IMR-90 (cell line): ENCODE data around the gene RASGEF1C. TPM values are rescaled to one million over a fixed set of nuclear protein-coding genes. Genes with fewer than 3 reads are reported as not detected.

ENCODE experiments used
- ATAC-seq: fragments of 200-7000 bp; cut with Tn5 transposase; 2 replicates; pipeline ENCODE4 v1.9.1; 2020; ENCODE audit warnings: low read depth, mild to moderate bottlenecking, moderate library complexity
- BruUV-seq: library from RNA; stranded (reverse); fragments of 400-500 nt; replicated peaks from 2 replicates; lab custom pipeline; 2021; lab: Mats Ljungman, UMichigan
- CTCF ChIA-PET: fragments of 300-600 bp; formaldehyde crosslinking; extraction: SDS; loops from one replicate; lab custom pipeline; 2021; ENCODE audit warnings: antibody characterized with exemption; lab: Yijun Ruan, JAX
- POLR2A ChIA-PET: fragments of 300-600 bp; sonication (Branson Sonifier 250); formaldehyde crosslinking; loops from one replicate; lab custom pipeline; 2022; ENCODE audit warnings: antibody characterized with exemption; ENCODE audit not compliant: unreplicated experiment; lab: Charles Lee
- DNase-seq: peaks from one replicate; pipeline ENCODE4 v3.0.0; 2013
- H2AFZ ChIP-seq: replicated peaks from 2 replicates; pipeline ENCODE3; 2013; ENCODE audit warnings: low read length, mild to moderate bottlenecking; ENCODE audit not compliant: poor library complexity
- H2AK5ac ChIP-seq: 2 replicates; pipeline ENCODE4 v1.6.1; 2013; ENCODE audit warnings: low read depth, low read length, inconsistent platforms
- H2AK9ac ChIP-seq: replicated peaks from 2 replicates; pipeline ENCODE3; 2013; ENCODE audit warnings: mild to moderate bottlenecking, low read depth, low read length, moderate library complexity; ENCODE audit not compliant: poor library complexity
- H2BK120ac ChIP-seq: 2 replicates; pipeline ENCODE4 v1.6.1; 2013; ENCODE audit warnings: low read depth, low read length, inconsistent platforms
- H2BK15ac ChIP-seq: 3 replicates; pipeline ENCODE4 v1.6.1; 2013; ENCODE audit warnings: low read depth, low read length, inconsistent platforms
- H2BK20ac ChIP-seq: 2 replicates; pipeline ENCODE4 v1.6.1; 2013; ENCODE audit warnings: low read depth, mild to moderate bottlenecking, inconsistent platforms, low read length, moderate library complexity
- H2BK5ac ChIP-seq: 2 replicates; pipeline ENCODE4 v1.6.1; 2013; ENCODE audit warnings: mild to moderate bottlenecking, low read depth, low read length, inconsistent platforms; ENCODE audit not compliant: poor library complexity, severe bottlenecking
- H3K14ac ChIP-seq: replicated peaks from 2 replicates; pipeline ENCODE4 v1.6.1; 2013; ENCODE audit warnings: low read depth, low read length, inconsistent platforms
- H3K18ac ChIP-seq: 2 replicates; pipeline ENCODE4 v1.6.1; 2013; ENCODE audit warnings: low read depth, low read length, control low read depth
- H3K23ac ChIP-seq: 2 replicates; pipeline ENCODE4 v1.6.1; 2013; ENCODE audit warnings: low read depth, low read length, inconsistent platforms
- H3K27ac ChIP-seq: 2 replicates; pipeline ENCODE4 v1.5.1; 2013; ENCODE audit warnings: mild to moderate bottlenecking, control low read depth, low read length; ENCODE audit not compliant: insufficient read depth
- H3K27me3 ChIP-seq: 2 replicates; pipeline ENCODE4 v1.6.1; 2013; ENCODE audit warnings: low read length; ENCODE audit not compliant: control insufficient read depth, insufficient read depth
- H3K36me3 ChIP-seq: 2 replicates; pipeline ENCODE4 v1.6.1; 2013; ENCODE audit warnings: low read length, mixed read lengths; ENCODE audit not compliant: control insufficient read depth, insufficient read depth
- H3K4ac ChIP-seq: 2 replicates; pipeline ENCODE4 v1.6.1; 2013; ENCODE audit warnings: low read depth, low read length, inconsistent platforms
- H3K4me1 ChIP-seq: 2 replicates; pipeline ENCODE4 v1.6.1; 2013; ENCODE audit warnings: low read length, mixed read lengths; ENCODE audit not compliant: control insufficient read depth, insufficient read depth
- H3K4me2 ChIP-seq: 2 replicates; pipeline ENCODE4 v1.6.1; 2013; ENCODE audit warnings: low read depth, mild to moderate bottlenecking, control low read depth, low read length, moderate library complexity
- H3K4me3 ChIP-seq: 2 replicates; pipeline ENCODE4 v1.5.1; 2013; ENCODE audit warnings: low read depth, mild to moderate bottlenecking, control low read depth, low read length, moderate library complexity; ENCODE audit not compliant: insufficient read depth
- H3K56ac ChIP-seq: 2 replicates; pipeline ENCODE4 v1.6.1; 2013; ENCODE audit warnings: low read length, inconsistent platforms; ENCODE audit not compliant: insufficient read depth; ENCODE audit errors: extremely low read depth
- H3K79me1 ChIP-seq, 2 experiments: 2 replicates each; pipeline ENCODE4 v1.6.1; 2013; ENCODE audit warnings: low read length in 2 of 2, inconsistent platforms in 1 of 2, low read depth in 1 of 2
- H3K9ac ChIP-seq: 2 replicates; pipeline ENCODE4 v1.6.1; 2013; ENCODE audit warnings: low read depth, low read length, control low read depth
- H3K9me1 ChIP-seq: 2 replicates; pipeline ENCODE4 v1.6.1; 2013; ENCODE audit warnings: low read length, inconsistent platforms; ENCODE audit not compliant: insufficient read depth
- H3K9me3 ChIP-seq: 2 replicates; pipeline ENCODE4 v1.6.1; 2013; ENCODE audit warnings: low read length; ENCODE audit not compliant: control insufficient read depth, insufficient read depth
- H4K20me1 ChIP-seq: 2 replicates; pipeline ENCODE4 v1.6.1; 2013; ENCODE audit warnings: low read length, inconsistent platforms; ENCODE audit not compliant: insufficient read depth
- H4K5ac ChIP-seq: 2 replicates; pipeline ENCODE4 v1.6.1; 2013; ENCODE audit warnings: mild to moderate bottlenecking, low read depth, low read length, control low read depth
- H4K8ac ChIP-seq, 2 experiments: 2 replicates each; pipeline ENCODE4 v1.6.1; 2013; ENCODE audit warnings: low read depth in 2 of 2, low read length in 2 of 2, control low read depth in 1 of 2, inconsistent platforms in 1 of 2
- H4K91ac ChIP-seq: 2 replicates; pipeline ENCODE4 v1.6.1; 2013; ENCODE audit warnings: low read depth, low read length, inconsistent platforms; ENCODE audit not compliant: insufficient read depth
- MAFK ChIP-seq: IDR thresholded peaks from 2 replicates; pipeline ENCODE4 v1.6.1; 2012; ENCODE audit warnings: low read depth, low read length, improper control_type of control experiment
- RCOR1 ChIP-seq: IDR thresholded peaks from 2 replicates; pipeline ENCODE4 v1.6.1; 2012; ENCODE audit warnings: mild to moderate bottlenecking, low read length, improper control_type of control experiment; ENCODE audit not compliant: insufficient replicate concordance
- USF2 ChIP-seq: fragments of 150-350 bp; IDR thresholded peaks from 2 replicates; pipeline ENCODE4 v1.6.1; 2017; ENCODE audit warnings: mild to moderate bottlenecking, antibody characterized with exemption, low read length, low read depth
- WGBS, 2 experiments: methylation state at CpG; one replicate each; pipeline versions ENCODE4 v1.1.5 to v1.1.7; 2013; ENCODE audit warnings: missing lambda C conversion rate in 2 of 2; ENCODE audit not compliant: insufficient read length in 1 of 2; ENCODE audit errors: extremely low coverage in 2 of 2; 5-methylcytosine and 5-hydroxymethylcytosine counted together
- dilution Hi-C: fragments of 300-500 bp; cut with HindIII; formaldehyde crosslinking; loops from one replicate; pipeline ENCODE4 v1.14.3; 2018; ENCODE audit warnings: low sequenced_read_pairs; ENCODE audit not compliant: unreplicated experiment
- in situ Hi-C: fragments of 300-500 bp; cut with MboI; formaldehyde crosslinking; loops from 3 replicates; pipeline ENCODE4 v1.14.3; 2019; ENCODE audit warnings: low sequenced_read_pairs, inconsistent platforms, mixed read lengths
- intact Hi-C: fragments of 100-400 bp; cut with micrococcal nuclease; formaldehyde crosslinking; loops from 2 replicates; pipeline ENCODE4 v1.10.0; 2022
- polyA plus RNA-seq, 3 experiments: library from polyadenylated mRNA; depleted of rRNA; stranded (reverse); fragments of >200 nt; gene quantifications; 2 replicates each; pipeline ENCODE4 v1.2.3, GENCODE V29; 2012; ENCODE audit warnings: low replicate concordance in 1 of 3
- total RNA-seq: library from RNA; depleted of rRNA; stranded (reverse); fragments of >200 nt; gene quantifications from 2 replicates; pipeline ENCODE4 v1.2.3, GENCODE V29; 2012

RASGEF1C gene
- total and polyA plus RNA-seq, 2 of the 4 experiments (the other 2 are of a cell fraction), result not detected

DNA sequence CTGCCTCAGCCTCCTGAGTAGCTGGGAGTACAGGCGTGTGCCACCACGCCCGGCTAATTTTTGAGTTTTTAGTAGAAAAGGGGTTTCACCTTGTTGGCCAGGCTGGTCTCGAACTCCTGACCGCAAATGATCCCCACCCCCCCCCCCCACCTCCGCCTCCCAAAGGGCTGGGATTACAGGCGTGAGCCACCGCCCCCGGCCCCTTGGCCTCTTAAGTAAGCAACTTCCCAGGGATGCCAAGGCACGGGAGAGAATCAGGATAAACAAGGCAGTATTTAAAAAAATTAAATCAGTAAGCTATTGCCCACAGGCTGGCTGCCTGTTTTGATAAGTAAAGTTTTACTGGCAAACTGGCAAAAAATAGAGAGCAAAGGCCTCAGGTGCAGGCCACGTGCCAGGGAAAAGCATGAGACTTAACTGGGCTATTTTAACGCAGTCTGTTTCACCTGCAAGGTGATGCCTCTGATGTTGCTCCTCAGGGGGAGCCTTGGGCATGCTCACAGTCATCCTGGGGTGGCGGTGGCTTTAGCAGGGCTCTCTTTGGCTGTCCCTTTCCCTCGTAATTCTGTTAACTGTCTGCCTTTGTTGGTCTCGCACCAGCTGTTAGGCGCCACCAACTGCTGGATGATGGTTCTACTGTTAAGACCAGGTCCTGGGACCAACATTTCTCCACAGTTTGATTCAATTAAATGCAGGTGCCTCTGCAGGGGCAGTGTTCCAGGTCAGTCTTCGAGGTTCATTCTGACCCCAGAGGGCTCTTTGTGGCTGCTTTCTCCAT is 118.1 kb downstream of the RASGEF1C start:
- ChIA-PET CTCF (interaction anchor here (1.0 kb wide), 1 partner anchor 74 kb away, joined by 5 read pairs; no protein-coding TSS in a partner anchor), POLR2A (no interaction called here)
- Histone ChIP-seq H3K14ac (no peak overlapping the region), H2AK9ac (no peak overlapping the region), H3K18ac (no peak overlapping the region), H3K9me3 (no peaks in the 10 kb centered on the region), H3K9me1 (no peaks in the 10 kb centered on the region), H3K27me3 (peaks cover 2% of the 10 kb centered on the region; the same call in 1 of the 2 replicates), H2AFZ (peak overlapping the region; percentile 54), H3K4me1 (no peaks in the 10 kb centered on the region; the same call in 1 of the 2 replicates), H3K36me3 (no peaks in the 10 kb centered on the region), H2BK15ac (no peak overlapping the region), H3K56ac (no peak overlapping the region), H3K4me3 (peak overlapping the region; percentile 50; the same call in 1 of the 2 replicates), H3K27ac (no peak overlapping the region), H4K20me1 (no peaks in the 10 kb centered on the region), H3K23ac (no peak overlapping the region), H2BK20ac (no peak overlapping the region), H3K9ac (no peak overlapping the region), H4K8ac (0 out of 4 replicates have a peak overlapping the region, but pooled peaks of 1 of the 2 experiments have one; percentile 70), H2AK5ac (no peak overlapping the region), H3K4me2 (peak overlapping the region; percentile 39; the same call in 1 of the 2 replicates), H2BK120ac (no peak overlapping the region), H3K4ac (no peak overlapping the region), H4K91ac (no peak overlapping the region), H2BK5ac (no peak overlapping the region), H3K79me1 (no peaks in the 10 kb centered on the region), H4K5ac (no peak overlapping the region; the same call in 1 of the 2 replicates)
- DNase-seq, result peak; percentile 14
- WGBS, 2 experiments, result 21% methylated on average over 3 of the region's 17 CpGs; no CpG with 5 or more reads in 1 of the 2 experiments
- in situ Hi-C loops, result no loop called here
- intact Hi-C loops, result loop anchor here (1.0 kb wide), 1 partner anchor 183 kb away; no protein-coding TSS in a partner anchor
- dilution Hi-C loops, result no loop called here
- no TSS peak for BruUV-seq
- ATAC-seq, result peak; percentile 19
- TF ChIP-seq USF2, result no peak
- no peak for TF ChIP-seq RCOR1
- no peak for TF ChIP-seq MAFK
